K562 (cell line): ENCODE data around the gene PSAP. TPM values are rescaled to one million over a fixed set of nuclear protein-coding genes. Genes with fewer than 3 reads are reported as not detected.

Experiments
- ADNP ChIP-seq: fragments of 200-800 bp; sonication (Bioruptor generic); IDR thresholded peaks from 2 replicates; pipeline ENCODE4 v1.6.1; 2016; ENCODE audit warnings: missing genetic modification characterization, missing compliant biosample characterization
- FOXA3 ChIP-seq, 2 experiments: fragments of 450-650 bp in 1 of 2; sonication (generic) in 1 of 2; formaldehyde crosslinking; IDR thresholded peaks in 1 of 2; conservative IDR thresholded peaks in 1 of 2; 2 replicates each; pipeline versions ENCODE4 v1.4.0 to v1.8.0; 2020 to 2022; ENCODE audit warnings: mild to moderate bottlenecking in 2 of 2, missing genetic modification reagents in 1 of 2
- POLR3G ChIP-seq: IDR thresholded peaks from 2 replicates; pipeline ENCODE4 v1.6.1; 2011; ENCODE audit not compliant: insufficient read length, insufficient replicate concordance; ENCODE audit errors: extremely low read depth
- RFX5 ChIP-seq: IDR thresholded peaks from 2 replicates; pipeline ENCODE4 v1.6.1; 2011; ENCODE audit warnings: low read depth, mild to moderate bottlenecking, improper control_type of control experiment, low read length
- SMARCB1 ChIP-seq: IDR thresholded peaks from 2 replicates; pipeline ENCODE4 v1.6.1; 2011; ENCODE audit warnings: improper control_type of control experiment, low read depth; ENCODE audit not compliant: insufficient read length
- ZEB2 ChIP-seq: fragments of 450-650 bp; IDR thresholded peaks from 2 replicates; pipeline ENCODE4 v1.6.1; 2016
- ZNF197 ChIP-seq: fragments of 200-800 bp; sonication (Bioruptor generic); IDR thresholded peaks from 2 replicates; pipeline ENCODE4 v1.6.1; 2016; ENCODE audit warnings: low read depth, missing genetic modification characterization, missing compliant biosample characterization
- polyA plus RNA-seq, 8 experiments: library from polyadenylated mRNA; depleted of rRNA in 4 of 8; stranded (reverse) in 5 of 8; unstranded in 3 of 8; fragments of >200 nt; fragmentation: Nextera tagmentation in 2 of 8; fragmentation: Illumina TruSeq in 1 of 8; extraction: Ambion mirVana in 2 of 8; extraction: Trizol in 1 of 8; gene quantifications; 2 replicates each; pipeline versions ENCODE4 v1.2.1 to v1.2.3, GENCODE V29; 2011 to 2014; ENCODE audit warnings: inconsistent platforms in 1 of 8, missing spikeins in 1 of 8
- total RNA-seq, 7 experiments: library from RNA; depleted of rRNA in 6 of 7; stranded (reverse); fragments of >200 nt in 6 of 7; fragmentation: Illumina TruSeq in 2 of 7; extraction: Trizol in 2 of 7; gene quantifications; 2 replicates each; pipeline versions ENCODE4 v1.2.1 to v1.2.3, GENCODE V29; 2011 to 2021; ENCODE audit warnings: low replicate concordance in 1 of 7
- TF ChIP-seq, protein P1 (sequence below), 2 experiments: fragments of 450-650 bp; IDR thresholded peaks; 2 replicates each; pipeline ENCODE4 v1.6.1; 2016; ENCODE audit warnings: mild to moderate bottlenecking in 2 of 2, borderline replicate concordance in 1 of 2, low read depth in 1 of 2, moderate library complexity in 1 of 2
- TF ChIP-seq, protein P2 (sequence below): fragments of 450-650 bp; IDR thresholded peaks from 2 replicates; pipeline ENCODE4 v1.6.1; 2018; ENCODE audit not compliant: partially characterized antibody
- TF ChIP-seq, protein P3 (sequence below): fragments of 450-650 bp; IDR thresholded peaks from one replicate; pipeline ENCODE4 v1.6.1; 2018; ENCODE audit warnings: mild to moderate bottlenecking, moderate library complexity; ENCODE audit not compliant: partially characterized antibody

The PSAP gene
- total and polyA plus RNA-seq, 9 of the 15 experiments (the other 6 are each of a cell fraction or from before 2014, with no cell fraction given) = 245 to 700 (median 429) TPM

DNA sequence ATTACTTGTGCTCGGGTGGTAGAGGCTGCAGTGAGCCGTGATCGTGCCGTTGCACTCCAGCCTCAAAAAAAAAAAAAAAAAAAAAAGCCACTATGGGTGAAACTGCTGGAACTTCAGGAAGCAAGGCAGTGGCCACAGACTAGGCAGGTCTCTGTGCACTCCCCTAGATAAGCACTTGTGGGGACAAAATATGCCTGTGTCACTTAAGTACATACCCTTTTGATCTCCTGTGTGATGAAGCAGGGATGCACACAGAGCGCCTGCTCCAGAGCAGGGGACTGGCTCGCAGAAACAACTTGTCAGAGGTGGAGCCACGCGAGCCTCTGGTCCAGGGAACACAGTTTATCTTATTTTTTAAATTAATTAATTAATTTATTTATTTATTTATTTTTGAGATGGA is 42.9 kb upstream of the PSAP start (continued):
- TF ChIP-seq, protein P1, sequence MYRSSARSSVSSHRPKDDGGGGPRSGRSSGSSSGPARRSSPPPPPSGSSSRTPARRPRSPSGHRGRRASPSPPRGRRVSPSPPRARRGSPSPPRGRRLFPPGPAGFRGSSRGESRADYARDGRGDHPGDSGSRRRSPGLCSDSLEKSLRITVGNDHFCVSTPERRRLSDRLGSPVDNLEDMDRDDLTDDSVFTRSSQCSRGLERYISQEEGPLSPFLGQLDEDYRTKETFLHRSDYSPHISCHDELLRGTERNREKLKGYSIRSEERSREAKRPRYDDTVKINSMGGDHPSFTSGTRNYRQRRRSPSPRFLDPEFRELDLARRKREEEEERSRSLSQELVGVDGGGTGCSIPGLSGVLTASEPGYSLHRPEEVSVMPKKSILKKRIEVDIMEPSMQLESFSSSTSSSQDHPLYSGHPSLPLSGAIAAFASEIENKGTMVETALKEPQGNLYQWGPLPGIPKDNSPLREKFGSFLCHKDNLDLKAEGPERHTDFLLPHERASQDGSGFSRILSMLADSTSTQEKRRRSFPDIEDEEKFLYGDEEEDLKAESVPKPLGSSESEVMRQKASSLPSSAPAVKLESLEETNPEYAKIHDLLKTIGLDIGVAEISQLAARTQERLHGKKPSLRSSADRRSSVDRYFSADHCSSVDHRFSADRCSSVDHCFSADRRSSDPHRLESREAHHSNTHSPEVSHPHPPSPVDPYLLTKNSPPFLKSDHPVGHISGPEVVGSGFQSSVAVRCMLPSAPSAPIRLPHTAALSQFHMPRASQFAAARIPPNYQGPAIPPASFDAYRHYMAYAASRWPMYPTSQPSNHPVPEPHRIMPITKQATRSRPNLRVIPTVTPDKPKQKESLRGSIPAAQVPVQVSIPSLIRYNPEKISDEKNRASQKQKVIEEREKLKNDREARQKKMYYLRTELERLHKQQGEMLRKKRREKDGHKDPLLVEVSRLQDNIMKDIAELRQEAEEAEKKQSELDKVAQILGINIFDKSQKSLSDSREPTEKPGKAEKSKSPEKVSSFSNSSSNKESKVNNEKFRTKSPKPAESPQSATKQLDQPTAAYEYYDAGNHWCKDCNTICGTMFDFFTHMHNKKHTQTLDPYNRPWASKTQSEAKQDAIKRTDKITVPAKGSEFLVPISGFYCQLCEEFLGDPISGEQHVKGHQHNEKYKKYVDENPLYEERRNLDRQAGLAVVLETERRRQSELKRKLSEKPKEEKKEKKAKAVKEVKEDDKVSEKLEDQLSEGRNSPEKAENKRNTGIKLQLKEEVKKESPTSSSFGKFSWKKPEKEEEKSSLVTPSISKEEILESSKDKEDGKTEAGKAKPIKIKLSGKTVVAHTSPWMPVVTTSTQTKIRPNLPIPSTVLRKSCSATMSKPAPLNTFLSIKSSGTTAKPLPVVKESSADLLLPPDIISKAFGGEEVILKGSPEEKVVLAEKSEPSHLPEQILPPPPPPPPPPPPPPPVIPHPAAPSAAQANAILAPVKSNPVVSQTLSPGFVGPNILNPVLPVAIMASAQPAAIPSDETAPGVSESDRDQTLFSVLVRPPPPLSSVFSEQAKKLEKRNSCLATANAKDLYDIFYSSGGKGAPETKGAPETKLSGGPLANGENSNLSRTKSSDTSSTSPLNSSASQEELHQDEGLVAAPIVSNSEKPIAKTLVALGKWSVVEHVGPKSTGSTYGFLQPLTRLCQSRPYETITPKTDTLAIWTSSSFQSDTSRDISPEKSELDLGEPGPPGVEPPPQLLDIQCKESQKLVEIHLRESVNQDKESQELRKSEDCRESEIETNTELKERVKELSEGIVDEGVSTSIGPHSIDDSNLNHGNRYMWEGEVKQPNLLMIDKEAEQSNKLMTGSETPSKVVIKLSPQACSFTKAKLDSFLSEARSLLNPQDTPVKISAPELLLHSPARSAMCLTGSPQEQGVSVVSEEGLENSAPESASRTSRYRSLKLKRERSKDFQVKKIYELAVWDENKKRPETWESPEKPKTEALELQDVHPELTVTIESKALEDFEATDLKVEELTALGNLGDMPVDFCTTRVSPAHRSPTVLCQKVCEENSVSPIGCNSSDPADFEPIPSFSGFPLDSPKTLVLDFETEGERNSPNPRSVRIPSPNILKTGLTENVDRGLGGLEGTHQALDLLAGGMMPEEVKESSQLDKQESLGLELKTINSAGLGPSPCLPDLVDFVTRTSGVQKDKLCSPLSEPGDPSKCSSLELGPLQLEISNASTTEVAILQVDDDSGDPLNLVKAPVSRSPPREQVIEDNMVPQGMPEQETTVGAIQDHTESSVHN (IDR thresholded peaks at IDR 0.05; ENCODE audit: borderline replicate concordance in 1 of 2, low read depth in 1 of 2) = peak in 1 of 2 experiments; percentile 18; a peak in 1 of 4 replicates
- TF ChIP-seq ADNP (no peak), SMARCB1 (no peak), POLR3G (no peak), FOXA3 (CRISPR knock-in tag; conservative IDR thresholded peaks at IDR 0.05 in 1 of 2, IDR thresholded peaks at IDR 0.05 in 1 of 2) (peak; percentile 99), ZEB2 (peak; percentile 69; the same call in 1 of the 2 replicates), RFX5 (no peak), ZNF197 (CRISPR knock-in tag) (no peak)
- TF ChIP-seq, protein P2, sequence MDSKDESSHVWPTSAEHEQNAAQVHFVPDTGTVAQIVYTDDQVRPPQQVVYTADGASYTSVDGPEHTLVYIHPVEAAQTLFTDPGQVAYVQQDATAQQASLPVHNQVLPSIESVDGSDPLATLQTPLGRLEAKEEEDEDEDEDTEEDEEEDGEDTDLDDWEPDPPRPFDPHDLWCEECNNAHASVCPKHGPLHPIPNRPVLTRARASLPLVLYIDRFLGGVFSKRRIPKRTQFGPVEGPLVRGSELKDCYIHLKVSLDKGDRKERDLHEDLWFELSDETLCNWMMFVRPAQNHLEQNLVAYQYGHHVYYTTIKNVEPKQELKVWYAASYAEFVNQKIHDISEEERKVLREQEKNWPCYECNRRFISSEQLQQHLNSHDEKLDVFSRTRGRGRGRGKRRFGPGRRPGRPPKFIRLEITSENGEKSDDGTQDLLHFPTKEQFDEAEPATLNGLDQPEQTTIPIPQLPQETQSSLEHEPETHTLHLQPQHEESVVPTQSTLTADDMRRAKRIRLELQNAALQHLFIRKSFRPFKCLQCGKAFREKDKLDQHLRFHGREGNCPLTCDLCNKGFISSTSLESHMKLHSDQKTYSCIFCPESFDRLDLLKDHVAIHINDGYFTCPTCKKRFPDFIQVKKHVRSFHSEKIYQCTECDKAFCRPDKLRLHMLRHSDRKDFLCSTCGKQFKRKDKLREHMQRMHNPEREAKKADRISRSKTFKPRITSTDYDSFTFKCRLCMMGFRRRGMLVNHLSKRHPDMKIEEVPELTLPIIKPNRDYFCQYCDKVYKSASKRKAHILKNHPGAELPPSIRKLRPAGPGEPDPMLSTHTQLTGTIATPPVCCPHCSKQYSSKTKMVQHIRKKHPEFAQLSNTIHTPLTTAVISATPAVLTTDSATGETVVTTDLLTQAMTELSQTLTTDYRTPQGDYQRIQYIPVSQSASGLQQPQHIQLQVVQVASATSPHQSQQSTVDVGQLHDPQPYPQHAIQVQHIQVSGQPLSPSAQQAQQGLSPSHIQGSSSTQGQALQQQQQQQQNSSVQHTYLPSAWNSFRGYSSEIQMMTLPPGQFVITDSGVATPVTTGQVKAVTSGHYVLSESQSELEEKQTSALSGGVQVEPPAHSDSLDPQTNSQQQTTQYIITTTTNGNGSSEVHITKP = no peak
- TF ChIP-seq, protein P3, sequence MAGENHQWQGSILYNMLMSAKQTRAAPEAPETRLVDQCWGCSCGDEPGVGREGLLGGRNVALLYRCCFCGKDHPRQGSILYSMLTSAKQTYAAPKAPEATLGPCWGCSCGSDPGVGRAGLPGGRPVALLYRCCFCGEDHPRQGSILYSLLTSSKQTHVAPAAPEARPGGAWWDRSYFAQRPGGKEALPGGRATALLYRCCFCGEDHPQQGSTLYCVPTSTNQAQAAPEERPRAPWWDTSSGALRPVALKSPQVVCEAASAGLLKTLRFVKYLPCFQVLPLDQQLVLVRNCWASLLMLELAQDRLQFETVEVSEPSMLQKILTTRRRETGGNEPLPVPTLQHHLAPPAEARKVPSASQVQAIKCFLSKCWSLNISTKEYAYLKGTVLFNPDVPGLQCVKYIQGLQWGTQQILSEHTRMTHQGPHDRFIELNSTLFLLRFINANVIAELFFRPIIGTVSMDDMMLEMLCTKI = no peak
